Spinal cord (tissue), 10 donors: ENCODE data around the gene SLC35A4. TPM values are rescaled to one million over a fixed set of nuclear protein-coding genes. Genes with fewer than 3 reads are reported as not detected.

ENCODE experiments used
- DNase-seq, 6 donors: peaks; one replicate each; pipeline versions ENCODE4 v3.0.0 to v3.0.0-alpha.2; 2013 to 2015; ENCODE audit warnings: low spot score in 6 of 6, low read depth in 4 of 6
- H3K27ac ChIP-seq: one replicate; pipeline ENCODE4 v1.5.1; 2013; ENCODE audit warnings: low read depth, low read length, control low read depth
- H3K27me3 ChIP-seq: one replicate; pipeline ENCODE4 v1.6.1; 2013; ENCODE audit warnings: low read length; ENCODE audit not compliant: control insufficient read depth, insufficient read depth
- H3K36me3 ChIP-seq: one replicate; pipeline ENCODE4 v1.6.1; 2013; ENCODE audit warnings: low read length; ENCODE audit not compliant: control insufficient read depth, insufficient read depth
- H3K4me1 ChIP-seq: one replicate; pipeline ENCODE4 v1.6.1; 2013; ENCODE audit warnings: low read length; ENCODE audit not compliant: control insufficient read depth, insufficient read depth
- H3K4me3 ChIP-seq: one replicate; pipeline ENCODE4 v1.5.1; 2013; ENCODE audit warnings: low read depth, low read length, control low read depth
- H3K9me3 ChIP-seq: one replicate; pipeline ENCODE4 v1.6.1; 2013; ENCODE audit warnings: low read length; ENCODE audit not compliant: control insufficient read depth, insufficient read depth
- WGBS: methylation state at CpG from one replicate; pipeline ENCODE4 v1.1.5; 2013; ENCODE audit warnings: missing lambda C conversion rate; ENCODE audit not compliant: insufficient coverage; 5-methylcytosine and 5-hydroxymethylcytosine counted together
- polyA plus RNA-seq, 2 donors: library from polyadenylated mRNA; unstranded; fragments of 120-200 nt; gene quantifications; one replicate each; pipeline ENCODE4 v1.2.1, GENCODE V29; 2013; ENCODE audit not compliant: insufficient read length in 2 of 2
- total RNA-seq, 2 donors: library from RNA; depleted of rRNA in 1 of 2; stranded (reverse); fragments of 120-200 nt in 1 of 2; fragments of >200 nt in 1 of 2; gene quantifications; one replicate each; pipeline versions ENCODE4 v1.2.3 to v1.2.4, GENCODE V29; 2013 to 2014
- donor health status: healthy.

SLC35A4 gene
- total and polyA plus RNA-seq, 4 donors: 10.0 to 69.0 (median 39.3) TPM

DNA sequence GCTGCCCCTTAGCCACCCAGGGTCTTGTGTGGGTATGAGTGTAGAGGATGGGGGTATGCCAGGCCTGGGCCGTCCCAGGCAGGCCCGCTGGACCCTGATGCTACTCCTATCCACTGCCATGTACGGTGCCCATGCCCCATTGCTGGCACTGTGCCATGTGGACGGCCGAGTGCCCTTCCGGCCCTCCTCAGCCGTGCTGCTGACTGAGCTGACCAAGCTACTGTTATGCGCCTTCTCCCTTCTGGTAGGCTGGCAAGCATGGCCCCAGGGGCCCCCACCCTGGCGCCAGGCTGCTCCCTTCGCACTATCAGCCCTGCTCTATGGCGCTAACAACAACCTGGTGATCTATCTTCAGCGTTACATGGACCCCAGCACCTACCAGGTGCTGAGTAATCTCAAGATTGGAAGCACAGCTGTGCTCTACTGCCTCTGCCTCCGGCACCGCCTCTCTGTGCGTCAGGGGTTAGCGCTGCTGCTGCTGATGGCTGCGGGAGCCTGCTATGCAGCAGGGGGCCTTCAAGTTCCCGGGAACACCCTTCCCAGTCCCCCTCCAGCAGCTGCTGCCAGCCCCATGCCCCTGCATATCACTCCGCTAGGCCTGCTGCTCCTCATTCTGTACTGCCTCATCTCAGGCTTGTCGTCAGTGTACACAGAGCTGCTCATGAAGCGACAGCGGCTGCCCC is 2.6 kb downstream of the SLC35A4 start:
- no peak overlapping the region for H3K27ac ChIP-seq
- peaks cover 29% of the 10 kb centered on the region for H3K4me1 ChIP-seq
- 85% methylated on average over 20 of the region's 22 CpGs for WGBS
- DNase-seq: no peak
- H3K4me3 ChIP-seq: no peak overlapping the region
- H3K9me3 ChIP-seq: no peaks in the 10 kb centered on the region
- no peaks in the 10 kb centered on the region for H3K27me3 ChIP-seq
- H3K36me3 ChIP-seq: peaks cover 39% of the 10 kb centered on the region

DNA sequence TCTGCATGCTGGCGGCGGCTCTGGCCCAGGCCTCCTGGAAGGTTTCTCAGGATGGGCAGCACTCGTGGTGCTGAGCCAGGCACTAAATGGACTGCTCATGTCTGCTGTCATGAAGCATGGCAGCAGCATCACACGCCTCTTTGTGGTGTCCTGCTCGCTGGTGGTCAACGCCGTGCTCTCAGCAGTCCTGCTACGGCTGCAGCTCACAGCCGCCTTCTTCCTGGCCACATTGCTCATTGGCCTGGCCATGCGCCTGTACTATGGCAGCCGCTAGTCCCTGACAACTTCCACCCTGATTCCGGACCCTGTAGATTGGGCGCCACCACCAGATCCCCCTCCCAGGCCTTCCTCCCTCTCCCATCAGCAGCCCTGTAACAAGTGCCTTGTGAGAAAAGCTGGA is 3.2 kb downstream of the SLC35A4 start:
- peaks cover 36% of the 10 kb centered on the region for H3K36me3 ChIP-seq
- DNase-seq: no peak
- peaks cover 25% of the 10 kb centered on the region for H3K4me1 ChIP-seq
- no peaks in the 10 kb centered on the region for H3K27me3 ChIP-seq
- H3K4me3 ChIP-seq: no peak overlapping the region
- WGBS: 99% methylated on average over 11 of the region's 13 CpGs
- no peaks in the 10 kb centered on the region for H3K9me3 ChIP-seq
- H3K27ac ChIP-seq: no peak overlapping the region

DNA sequence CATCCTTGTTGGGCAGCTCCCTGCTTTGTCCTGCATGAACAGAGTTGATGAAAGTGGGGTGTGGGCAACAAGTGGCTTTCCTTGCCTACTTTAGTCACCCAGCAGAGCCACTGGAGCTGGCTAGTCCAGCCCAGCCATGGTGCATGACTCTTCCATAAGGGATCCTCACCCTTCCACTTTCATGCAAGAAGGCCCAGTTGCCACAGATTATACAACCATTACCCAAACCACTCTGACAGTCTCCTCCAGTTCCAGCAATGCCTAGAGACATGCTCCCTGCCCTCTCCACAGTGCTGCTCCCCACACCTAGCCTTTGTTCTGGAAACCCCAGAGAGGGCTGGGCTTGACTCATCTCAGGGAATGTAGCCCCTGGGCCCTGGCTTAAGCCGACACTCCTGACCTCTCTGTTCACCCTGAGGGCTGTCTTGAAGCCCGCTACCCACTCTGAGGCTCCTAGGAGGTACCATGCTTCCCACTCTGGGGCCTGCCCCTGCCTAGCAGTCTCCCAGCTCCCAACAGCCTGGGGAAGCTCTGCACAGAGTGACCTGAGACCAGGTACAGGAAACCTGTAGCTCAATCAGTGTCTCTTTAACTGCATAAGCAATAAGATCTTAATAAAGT is 3.9 kb downstream of the SLC35A4 start:
- Histone ChIP-seq H3K9me3 (no peaks in the 10 kb centered on the region), H3K4me3 (no peak overlapping the region), H3K4me1 (peaks cover 18% of the 10 kb centered on the region), H3K27me3 (no peaks in the 10 kb centered on the region), H3K27ac (no peak overlapping the region), H3K36me3 (peaks cover 36% of the 10 kb centered on the region)
- WGBS: 98% methylated on average over 2 of the region's 2 CpGs
- DNase-seq: no peak

GRCh38 chr5:140569197-140569596 is 4.6 kb downstream of the SLC35A4 start:
- Histone ChIP-seq H3K27ac (no peak overlapping the region), H3K4me3 (no peak overlapping the region), H3K4me1 (peaks cover 12% of the 10 kb centered on the region), H3K36me3 (peaks cover 36% of the 10 kb centered on the region), H3K9me3 (no peaks in the 10 kb centered on the region), H3K27me3 (no peaks in the 10 kb centered on the region)
- WGBS: 93% methylated on average over 2 of the region's 4 CpGs
- DNase-seq: no peak

GRCh38 chr5:140570058-140570457 is 5.4 kb downstream of the SLC35A4 start:
- no peak for DNase-seq
- Histone ChIP-seq H3K4me3 (no peak overlapping the region), H3K27me3 (no peaks in the 10 kb centered on the region), H3K27ac (no peak overlapping the region), H3K4me1 (peaks cover 12% of the 10 kb centered on the region), H3K36me3 (peaks cover 36% of the 10 kb centered on the region), H3K9me3 (no peaks in the 10 kb centered on the region)
- 84% methylated on average over 4 of the region's 4 CpGs for WGBS

GRCh38 chr5:140570488-140570887 is 5.9 kb downstream of the SLC35A4 start:
- no peaks in the 10 kb centered on the region for H3K9me3 ChIP-seq
- no peak overlapping the region for H3K27ac ChIP-seq
- 100% methylated on average over 1 of the region's 1 CpG for WGBS
- H3K36me3 ChIP-seq: peaks cover 36% of the 10 kb centered on the region
- no peak overlapping the region for H3K4me3 ChIP-seq
- H3K27me3 ChIP-seq: no peaks in the 10 kb centered on the region
- H3K4me1 ChIP-seq: peaks cover 12% of the 10 kb centered on the region
- no peak for DNase-seq

GRCh38 chr5:140571105-140571504 is 6.5 kb downstream of the SLC35A4 start:
- Histone ChIP-seq H3K9me3 (no peaks in the 10 kb centered on the region), H3K27ac (no peak overlapping the region), H3K4me1 (peaks cover 6% of the 10 kb centered on the region), H3K27me3 (no peaks in the 10 kb centered on the region), H3K36me3 (peaks cover 35% of the 10 kb centered on the region), H3K4me3 (no peak overlapping the region)
- no peak for DNase-seq
- 89% methylated on average over 3 of the region's 5 CpGs for WGBS

- DNase-seq: no peak
- Histone ChIP-seq H3K36me3 (peaks cover 9% of the 10 kb centered on the region), H3K4me3 (no peak overlapping the region), H3K9me3 (no peaks in the 10 kb centered on the region), H3K27ac (no peak overlapping the region), H3K27me3 (no peaks in the 10 kb centered on the region), H3K4me1 (peaks cover 3% of the 10 kb centered on the region)
- WGBS: 87% methylated on average over 7 of the region's 7 CpGs
Observed at GRCh38 chr5:140573683-140574082, 9.1 kb downstream of the SLC35A4 start.

DNA sequence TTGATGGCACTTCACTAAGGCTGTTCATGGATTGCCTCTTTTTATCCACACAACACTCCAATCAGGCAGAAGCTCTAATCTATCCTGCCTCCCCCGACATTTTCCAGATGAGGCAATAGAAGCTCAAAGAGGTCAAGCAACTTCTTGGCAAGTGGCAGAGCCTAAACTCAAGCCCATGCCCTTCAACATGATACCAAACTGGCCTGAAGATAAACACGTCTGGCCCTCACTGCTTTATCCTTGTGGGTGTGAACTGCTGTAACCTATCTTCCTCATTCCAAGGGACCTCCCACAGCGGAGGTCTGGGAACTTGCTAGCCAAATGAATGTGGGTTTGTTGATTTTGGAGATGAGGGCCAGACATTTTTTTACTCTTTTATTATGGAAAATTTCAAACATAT is 9.5 kb downstream of the SLC35A4 start:
- 100% methylated on average over 1 of the region's 3 CpGs for WGBS
- Histone ChIP-seq H3K36me3 (peaks cover 8% of the 10 kb centered on the region), H3K4me1 (peaks cover 3% of the 10 kb centered on the region), H3K27ac (no peak overlapping the region), H3K4me3 (no peak overlapping the region), H3K27me3 (no peaks in the 10 kb centered on the region), H3K9me3 (no peaks in the 10 kb centered on the region)
- no peak for DNase-seq

GRCh38 chr5:140575309-140575708 is 10.7 kb downstream of the SLC35A4 start:
- Histone ChIP-seq H3K4me1 (no peaks in the 10 kb centered on the region), H3K4me3 (no peak overlapping the region), H3K27ac (no peak overlapping the region), H3K9me3 (no peaks in the 10 kb centered on the region), H3K36me3 (peaks cover 2% of the 10 kb centered on the region), H3K27me3 (no peaks in the 10 kb centered on the region)
- DNase-seq: no peak
- WGBS: 89% methylated on average over 4 of the region's 8 CpGs
